Measurements from ENCODE around the gene RSF1. TPM values are rescaled to one million over a fixed set of nuclear protein-coding genes. Genes with fewer than 3 reads are reported as not detected.
A peak's percentile ranks its signal among the peaks of the same experiment; 100 is the strongest.

The RSF1 gene
- polyA plus RNA-seq, 1 of the 3 experiments (the other 2 are of a cell fraction): 8.4 TPM

GRCh38 chr11:77779935-77780334, 40.6 kb downstream of the RSF1 start:
- Histone ChIP-seq H3K79me2 (ENCODE audit: insufficient read depth) (peaks cover 93% of the 10 kb centered on the region), H2AFZ (ENCODE audit: low read depth) (no peak overlapping the region), H3F3A (replicated peaks; ENCODE audit: insufficient read depth) (peaks cover 7% of the 10 kb centered on the region), H4K20me1 (ENCODE audit: insufficient read depth) (peaks cover 88% of the 10 kb centered on the region), H3K27me3 (ENCODE audit: insufficient read depth) (no peaks in the 10 kb centered on the region), H3K27ac (ENCODE audit: low read depth in 2 of 2, low read length in 1 of 2) (no peak overlapping the region), H3K4me3 (ENCODE audit: low read depth in 2 of 2, low read length in 1 of 2) (no peak overlapping the region), H3K4me1 (ENCODE audit: control insufficient read depth in 1 of 2, insufficient read depth in 2 of 2, low read depth in 1 of 2, low read length in 1 of 2) (no peaks in the 10 kb centered on the region), H3K36me3 (replicated peaks in 1 of 2; ENCODE audit: control insufficient read depth in 1 of 2, insufficient read depth in 2 of 2, low read length in 1 of 2) (no peaks in the 10 kb centered on the region), H3K9me2 (no peaks in the 10 kb centered on the region), H3K9me3 (no peaks in the 10 kb centered on the region), H3K9ac (no peak overlapping the region), H3K4me2 (no peak overlapping the region)
- TF ChIP-seq SIN3A (IDR thresholded peaks at IDR 0.05; ENCODE audit: borderline replicate concordance, low read depth, low read length) (no peak), TEAD4 (IDR thresholded peaks at IDR 0.05; ENCODE audit: borderline replicate concordance, insufficient read depth) (peak; percentile 55; the same call in 1 of the 2 replicates), REST (IDR thresholded peaks at IDR 0.05; ENCODE audit: low read depth, low read length) (peak; percentile 96)
- ChIA-PET POLR2A (no interaction called here), CTCF (no interaction called here)
- no peak for DNase-seq

GRCh38 chr11:77778549-77778948, 42.0 kb downstream of the RSF1 start:
- Histone ChIP-seq H3K9me3 (no peaks in the 10 kb centered on the region), H3K4me3 (ENCODE audit: low read depth in 2 of 2, low read length in 1 of 2) (no peak overlapping the region), H3K4me2 (no peak overlapping the region), H3K9ac (no peak overlapping the region), H2AFZ (ENCODE audit: low read depth) (no peak overlapping the region), H3F3A (replicated peaks; ENCODE audit: insufficient read depth) (peaks cover 7% of the 10 kb centered on the region), H4K20me1 (ENCODE audit: insufficient read depth) (peaks cover 91% of the 10 kb centered on the region), H3K27me3 (ENCODE audit: insufficient read depth) (no peaks in the 10 kb centered on the region), H3K27ac (ENCODE audit: low read depth in 2 of 2, low read length in 1 of 2) (no peak overlapping the region), H3K4me1 (ENCODE audit: control insufficient read depth in 1 of 2, insufficient read depth in 2 of 2, low read depth in 1 of 2, low read length in 1 of 2) (no peaks in the 10 kb centered on the region), H3K79me2 (ENCODE audit: insufficient read depth) (peaks cover 94% of the 10 kb centered on the region), H3K9me2 (no peaks in the 10 kb centered on the region), H3K36me3 (replicated peaks in 1 of 2; ENCODE audit: control insufficient read depth in 1 of 2, insufficient read depth in 2 of 2, low read length in 1 of 2) (no peaks in the 10 kb centered on the region)
- no peak for TF ChIP-seq RXRA (IDR thresholded peaks at IDR 0.05; ENCODE audit: borderline replicate concordance, low read depth)
- no peak for TF ChIP-seq JUND (IDR thresholded peaks at IDR 0.05)
- TF ChIP-seq ZBTB33 (IDR thresholded peaks at IDR 0.05; ENCODE audit: borderline replicate concordance, low read depth): no peak
- no peak for TF ChIP-seq TAF1 (IDR thresholded peaks at IDR 0.05; ENCODE audit: borderline replicate concordance, low read depth, low read length)
- TF ChIP-seq SMC3 (IDR thresholded peaks at IDR 0.05; ENCODE audit: low read depth, low read length): no peak
- no peak for TF ChIP-seq IRF3 (IDR thresholded peaks at IDR 0.05; ENCODE audit: low read depth, low read length)
- no peak for TF ChIP-seq FOXJ3 (CRISPR knock-in tag; IDR thresholded peaks at IDR 0.05)
- TF ChIP-seq CTCF (IDR thresholded peaks at IDR 0.05): no peak
- no peak for TF ChIP-seq POLR2AphosphoS5 (IDR thresholded peaks at IDR 0.05; ENCODE audit: low read depth, low read length)
- no peak for TF ChIP-seq FOXM1 (IDR thresholded peaks at IDR 0.05; ENCODE audit: low read depth)
- no peak for TF ChIP-seq YY1 (IDR thresholded peaks at IDR 0.05; ENCODE audit: low read depth)
- TF ChIP-seq EZH2phosphoT487 (IDR thresholded peaks at IDR 0.05; ENCODE audit: borderline replicate concordance, low read depth): no peak
- TF ChIP-seq ELF1 (IDR thresholded peaks at IDR 0.05): no peak
- WGBS (ENCODE audit: low lambda C conversion rate): 40% methylated on average over 1 of the region's 1 CpG
- ChIA-PET CTCF (interaction anchor here (1.3 kb wide), 1 partner anchor 10 kb away, joined by 4 read pairs; no protein-coding TSS in a partner anchor), POLR2A (no interaction called here)
- no peak for DNase-seq

Measured in SK-N-SH (cell line).